Measurements from ENCODE around the gene LST1. TPM values are rescaled to one million over a fixed set of nuclear protein-coding genes. Genes with fewer than 3 reads are reported as not detected.

LST1 gene
- total RNA-seq, 1 experiment from 2014 or later: 0.69 TPM

DNA sequence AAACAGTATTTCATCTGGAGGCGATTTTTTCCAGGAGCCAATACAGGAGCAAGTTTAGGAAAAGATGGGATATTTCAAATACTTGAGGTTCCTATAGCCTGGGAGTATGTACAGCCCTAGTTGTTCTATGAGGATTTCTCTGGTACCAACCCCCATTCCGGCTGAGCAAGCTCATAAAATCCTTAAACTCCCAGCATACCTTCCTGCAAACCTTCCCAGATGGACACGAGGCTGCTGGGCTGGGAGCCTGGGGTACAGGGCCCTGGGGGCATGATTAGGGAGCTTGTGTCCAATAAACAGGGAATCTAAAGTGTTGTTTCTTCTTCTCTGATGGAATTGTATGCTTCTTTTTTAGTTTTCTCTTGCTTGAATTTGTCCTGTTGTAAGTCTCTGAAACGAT, 35.9 kb downstream of the LST1 start:
- POLR2A ChIA-PET: interaction anchor here (0.7 to 0.8 kb wide), 2 partner anchors 30 to 43 kb away, joined by 3 read pairs; partner anchors contain the start of gene GPANK1
- peak overlapping the region; percentile 99 to 100 for H3K4me3 ChIP-seq (replicated peaks in 1 of 2; ENCODE audit: low read depth in 1 of 2, low read length in 2 of 2)
- RAD21 ChIA-PET (ENCODE audit: low non-redundant PET in 1 of 2, low total read pairs in 2 of 2, uncharacterized antibody in 2 of 2, unreplicated experiment in 2 of 2): no interaction called here

More for the DNA sequence above, 35.9 kb downstream of the LST1 start:
- Histone ChIP-seq H4K20me1 (ENCODE audit: insufficient read depth) (no peaks in the 10 kb centered on the region), H3K9me3 (ENCODE audit: control insufficient read depth in 1 of 2, insufficient read depth in 1 of 2, low read depth in 1 of 2, low read length in 2 of 2) (no peaks in the 10 kb centered on the region), H3K27ac (ENCODE audit: low read depth, low read length) (peak overlapping the region; percentile 90), H3K4me1 (ENCODE audit: control insufficient read depth in 1 of 2, insufficient read depth in 2 of 2, low read length in 2 of 2) (peaks cover 6 to 18% of the 10 kb centered on the region in 2 experiments; a peak in 3 of 4 replicates), H3K9me2 (ENCODE audit: insufficient read depth) (no peaks in the 10 kb centered on the region), H3K9ac (ENCODE audit: low read length) (peak overlapping the region; percentile 98), H3K36me3 (ENCODE audit: control insufficient read depth in 1 of 2, insufficient read depth in 2 of 2, low read length in 2 of 2) (peaks cover 24 to 56% of the 10 kb centered on the region in 2 experiments), H3K27me3 (ENCODE audit: insufficient read depth, low read length) (no peaks in the 10 kb centered on the region), H2AFZ (ENCODE audit: low read depth, low read length, poor library complexity, severe bottlenecking) (no peak overlapping the region), H3K79me2 (ENCODE audit: insufficient read depth, low read length) (peaks cover 62% of the 10 kb centered on the region), H3K4me2 (ENCODE audit: low read length) (peak overlapping the region; percentile 91)
- no peak for DNase-seq (ENCODE audit: low read depth, low spot score)
- intact Hi-C loops (cut with micrococcal nuclease): no loop called here
- ATAC-seq: no peak
- CTCF ChIA-PET: no interaction called here
- TF ChIP-seq, protein P1, sequence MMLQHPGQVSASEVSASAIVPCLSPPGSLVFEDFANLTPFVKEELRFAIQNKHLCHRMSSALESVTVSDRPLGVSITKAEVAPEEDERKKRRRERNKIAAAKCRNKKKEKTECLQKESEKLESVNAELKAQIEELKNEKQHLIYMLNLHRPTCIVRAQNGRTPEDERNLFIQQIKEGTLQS (IDR thresholded peaks at IDR 0.05): no peak
- TF ChIP-seq MAX (IDR thresholded peaks at IDR 0.05) (no peak), RAD21 (IDR thresholded peaks at IDR 0.05; ENCODE audit: low read depth) (no peak), SRF (IDR thresholded peaks at IDR 0.05; ENCODE audit: low read depth) (no peak), ZNF274 (IDR thresholded peaks at IDR 0.05; ENCODE audit: low read depth, low read length) (no peak), YY1 (IDR thresholded peaks at IDR 0.05; ENCODE audit: extremely low read depth, insufficient replicate concordance, low read depth, low read length) (no peak), JUND (IDR thresholded peaks at IDR 0.05) (no peak; the same call in 1 of the 2 replicates), CBX3 (IDR thresholded peaks at IDR 0.05; ENCODE audit: low read depth) (no peak), SP1 (IDR thresholded peaks at IDR 0.05; ENCODE audit: low read depth) (no peak), POLR2A (IDR thresholded peaks at IDR 0.05; ENCODE audit: borderline replicate concordance, extremely low read depth, insufficient read depth, insufficient read length) (no peak), SIN3A (IDR thresholded peaks at IDR 0.05; ENCODE audit: low read depth) (no peak), EGR1 (IDR thresholded peaks at IDR 0.05; ENCODE audit: low read depth) (no peak)
- TF ChIP-seq, protein P2, sequence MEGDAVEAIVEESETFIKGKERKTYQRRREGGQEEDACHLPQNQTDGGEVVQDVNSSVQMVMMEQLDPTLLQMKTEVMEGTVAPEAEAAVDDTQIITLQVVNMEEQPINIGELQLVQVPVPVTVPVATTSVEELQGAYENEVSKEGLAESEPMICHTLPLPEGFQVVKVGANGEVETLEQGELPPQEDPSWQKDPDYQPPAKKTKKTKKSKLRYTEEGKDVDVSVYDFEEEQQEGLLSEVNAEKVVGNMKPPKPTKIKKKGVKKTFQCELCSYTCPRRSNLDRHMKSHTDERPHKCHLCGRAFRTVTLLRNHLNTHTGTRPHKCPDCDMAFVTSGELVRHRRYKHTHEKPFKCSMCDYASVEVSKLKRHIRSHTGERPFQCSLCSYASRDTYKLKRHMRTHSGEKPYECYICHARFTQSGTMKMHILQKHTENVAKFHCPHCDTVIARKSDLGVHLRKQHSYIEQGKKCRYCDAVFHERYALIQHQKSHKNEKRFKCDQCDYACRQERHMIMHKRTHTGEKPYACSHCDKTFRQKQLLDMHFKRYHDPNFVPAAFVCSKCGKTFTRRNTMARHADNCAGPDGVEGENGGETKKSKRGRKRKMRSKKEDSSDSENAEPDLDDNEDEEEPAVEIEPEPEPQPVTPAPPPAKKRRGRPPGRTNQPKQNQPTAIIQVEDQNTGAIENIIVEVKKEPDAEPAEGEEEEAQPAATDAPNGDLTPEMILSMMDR (IDR thresholded peaks at IDR 0.05 in 2 of 3, conservative IDR thresholded peaks at IDR 0.05 in 1 of 3; ENCODE audit: borderline replicate concordance in 1 of 3, insufficient read depth in 1 of 3, low read depth in 2 of 3, low read length in 2 of 3): no peak
- TF ChIP-seq, protein P3, sequence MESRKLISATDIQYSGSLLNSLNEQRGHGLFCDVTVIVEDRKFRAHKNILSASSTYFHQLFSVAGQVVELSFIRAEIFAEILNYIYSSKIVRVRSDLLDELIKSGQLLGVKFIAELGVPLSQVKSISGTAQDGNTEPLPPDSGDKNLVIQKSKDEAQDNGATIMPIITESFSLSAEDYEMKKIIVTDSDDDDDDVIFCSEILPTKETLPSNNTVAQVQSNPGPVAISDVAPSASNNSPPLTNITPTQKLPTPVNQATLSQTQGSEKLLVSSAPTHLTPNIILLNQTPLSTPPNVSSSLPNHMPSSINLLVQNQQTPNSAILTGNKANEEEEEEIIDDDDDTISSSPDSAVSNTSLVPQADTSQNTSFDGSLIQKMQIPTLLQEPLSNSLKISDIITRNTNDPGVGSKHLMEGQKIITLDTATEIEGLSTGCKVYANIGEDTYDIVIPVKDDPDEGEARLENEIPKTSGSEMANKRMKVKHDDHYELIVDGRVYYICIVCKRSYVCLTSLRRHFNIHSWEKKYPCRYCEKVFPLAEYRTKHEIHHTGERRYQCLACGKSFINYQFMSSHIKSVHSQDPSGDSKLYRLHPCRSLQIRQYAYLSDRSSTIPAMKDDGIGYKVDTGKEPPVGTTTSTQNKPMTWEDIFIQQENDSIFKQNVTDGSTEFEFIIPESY (IDR thresholded peaks at IDR 0.05; ENCODE audit: extremely low read depth, insufficient replicate concordance, low read length): no peak
- no TSS peak for BruUV-seq (replicated peaks)

Data from HCT116 (cell line).